Hepatocyte (in vitro differentiated cells): Measurements from ENCODE around the gene HDDC3.

Source experiments
- EZH2 ChIP-seq: fragments of 200-600 bp; sonication (generic); IDR thresholded peaks from 2 replicates; pipeline ENCODE4 v1.6.1; 2016; ENCODE audit warnings: antibody characterized with exemption, mild to moderate bottlenecking, borderline replicate concordance
- EZH2phosphoT487 ChIP-seq: fragments of 200-600 bp; sonication (generic); IDR thresholded peaks from one replicate; pipeline ENCODE4 v1.6.1; 2018; ENCODE audit warnings: antibody characterized with exemption, mild to moderate bottlenecking, low read depth, moderate library complexity; ENCODE audit not compliant: unreplicated experiment, severe bottlenecking

GRCh38 chr15:90892023-90892422, 40.3 kb downstream of the HDDC3 start:
- TF ChIP-seq EZH2phosphoT487 (no peak), EZH2 (no peak)
